Endothelial cell of umbilical vein (primary cell): ENCODE results near the gene NHSL2. TPM values are rescaled to one million over a fixed set of nuclear protein-coding genes. Genes with fewer than 3 reads are reported as not detected.

ENCODE experiments used
- BruUV-seq: library from RNA; stranded (reverse); fragments of 400-500 nt; replicated peaks from 2 replicates; lab custom pipeline; 2021; lab: Mats Ljungman, UMichigan
- CTCF ChIA-PET: fragments of 300-600, 350-600 bp; sonication (Branson Sonifier 250); formaldehyde crosslinking; loops from one replicate; lab custom pipeline; 2021; ENCODE audit warnings: antibody characterized with exemption, inconsistent platforms; lab: Charles Lee
- POLR2A ChIA-PET: fragments of 300-600, 350-600 bp; sonication (Branson Sonifier 250); formaldehyde crosslinking; loops from one replicate; lab custom pipeline; 2021; ENCODE audit warnings: antibody characterized with exemption, inconsistent platforms; lab: Charles Lee
- DNase-seq: peaks from one replicate; pipeline ENCODE4 v3.0.0-alpha.2; 2011; ENCODE audit warnings: low read depth, low spot score
- FAIRE-seq: peaks from 2 replicates; lab custom pipeline; 2011; peaks lifted over from hg19 to GRCh38; lab: Jason Lieb, UNC
- H2AFZ ChIP-seq: 2 replicates; pipeline ENCODE4 v1.6.0; 2012; ENCODE audit warnings: low read depth, low read length, control low read depth, inconsistent platforms
- H3K27ac ChIP-seq: 2 replicates; pipeline ENCODE4 v1.5.1; 2011; ENCODE audit warnings: low read depth, mild to moderate bottlenecking, control low read depth, low read length, moderate library complexity; ENCODE audit not compliant: insufficient read depth
- H3K27me3 ChIP-seq, 2 experiments: 2 replicates each; pipeline versions ENCODE4 v1.6.0 to v1.6.1; 2011; ENCODE audit warnings: low read length in 2 of 2, mixed read lengths in 1 of 2; ENCODE audit not compliant: control insufficient read depth in 2 of 2, insufficient read depth in 2 of 2
- H3K36me3 ChIP-seq, 2 experiments: 2 replicates in 1 of 2; 3 replicates in 1 of 2; pipeline ENCODE4 v1.5.1; 2011; ENCODE audit warnings: low read length in 2 of 2, mild to moderate bottlenecking in 1 of 2, moderate library complexity in 1 of 2; ENCODE audit not compliant: control insufficient read depth in 2 of 2, insufficient read depth in 2 of 2; ENCODE audit errors: extremely low read depth in 1 of 2
- H3K4me1 ChIP-seq: 3 replicates; pipeline ENCODE4 v1.5.1; 2011; ENCODE audit warnings: mild to moderate bottlenecking, low read length; ENCODE audit not compliant: control insufficient read depth, insufficient read depth; ENCODE audit errors: extremely low read depth
- H3K4me2 ChIP-seq: 2 replicates; pipeline ENCODE4 v1.6.1; 2011; ENCODE audit warnings: low read length, control low read depth, mixed read lengths; ENCODE audit not compliant: insufficient read depth
- H3K4me3 ChIP-seq, 3 experiments: fragments of 200-600 bp in 1 of 3; sonication (generic), shearing (Covaris generic) in 1 of 3; replicated peaks in 1 of 3; 2 replicates each; pipeline ENCODE4 v1.5.1; 2011 to 2016; ENCODE audit warnings: control low read depth in 3 of 3, low read length in 3 of 3, mild to moderate bottlenecking in 2 of 3, inconsistent platforms in 1 of 3, low read depth in 1 of 3, moderate library complexity in 1 of 3; ENCODE audit not compliant: insufficient read depth in 1 of 3
- H3K79me2 ChIP-seq: 2 replicates; pipeline ENCODE4 v1.6.0; 2012; ENCODE audit warnings: low read length, inconsistent platforms; ENCODE audit not compliant: control insufficient read depth, insufficient read depth
- H3K9ac ChIP-seq: replicated peaks from 2 replicates; pipeline ENCODE3; 2011; ENCODE audit warnings: low read length, control low read depth; ENCODE audit not compliant: insufficient read depth; ENCODE audit errors: extremely low read depth
- H3K9me1 ChIP-seq: replicated peaks from 3 replicates; pipeline ENCODE4 v1.6.0; 2011; ENCODE audit warnings: mild to moderate bottlenecking, low read length; ENCODE audit not compliant: control insufficient read depth, insufficient read depth; ENCODE audit errors: extremely low read depth
- H3K9me3 ChIP-seq: replicated peaks from 2 replicates; pipeline ENCODE4 v1.5.1; 2012; ENCODE audit warnings: low read length, inconsistent platforms; ENCODE audit not compliant: control insufficient read depth, insufficient read depth
- H4K20me1 ChIP-seq: replicated peaks from 2 replicates; pipeline ENCODE3; 2011; ENCODE audit warnings: mild to moderate bottlenecking, low read length; ENCODE audit not compliant: control insufficient read depth, insufficient read depth; ENCODE audit errors: extremely low read depth
- EZH2 ChIP-seq: IDR thresholded peaks from 2 replicates; pipeline ENCODE4 v1.6.1; 2012; ENCODE audit warnings: borderline replicate concordance, low read depth, mild to moderate bottlenecking, moderate library complexity, low read length, inconsistent platforms; ENCODE audit not compliant: severe bottlenecking
- FOS ChIP-seq: IDR thresholded peaks from 2 replicates; pipeline ENCODE4 v1.6.1; 2011; ENCODE audit warnings: mild to moderate bottlenecking, low read length, moderate library complexity, borderline replicate concordance; ENCODE audit not compliant: insufficient read depth
- GATA2 ChIP-seq: IDR thresholded peaks from 2 replicates; pipeline ENCODE4 v1.7.0; 2011; ENCODE audit warnings: low read depth, mild to moderate bottlenecking, moderate library complexity, mixed read lengths, low read length; ENCODE audit not compliant: insufficient read length, insufficient read depth
- JUN ChIP-seq: IDR thresholded peaks from 2 replicates; pipeline ENCODE4 v1.6.1; 2011; ENCODE audit warnings: borderline replicate concordance, low read depth; ENCODE audit not compliant: insufficient read length, insufficient read depth
- MYC ChIP-seq: IDR thresholded peaks from one replicate; pipeline ENCODE4 v1.6.1; 2011; ENCODE audit warnings: mild to moderate bottlenecking, low read depth, low read length
- POLR2A ChIP-seq: IDR thresholded peaks from 2 replicates; pipeline ENCODE4 v1.6.1; 2012; ENCODE audit warnings: low read depth, mild to moderate bottlenecking, control low read depth, low read length
- POLR2AphosphoS5 ChIP-seq: IDR thresholded peaks from 2 replicates; pipeline ENCODE4 v1.6.1; 2012; ENCODE audit warnings: low read depth, mild to moderate bottlenecking, control low read depth, low read length, moderate library complexity; ENCODE audit not compliant: insufficient read depth
- dilution Hi-C: fragments of 300-500 bp; cut with MboI; formaldehyde crosslinking; loops from one replicate; pipeline ENCODE4 v1.15.0; 2019; ENCODE audit warnings: low sequenced_read_pairs; ENCODE audit not compliant: extremely low pct_ligation_motif_present
- intact Hi-C: fragments of 100-400 bp; cut with micrococcal nuclease; formaldehyde crosslinking; loops from one replicate; pipeline ENCODE4 v1.10.0; 2022
- polyA plus RNA-seq, 4 experiments: library from polyadenylated mRNA; depleted of rRNA in 3 of 4; stranded (reverse) in 3 of 4; unstranded in 1 of 4; fragments of >200 nt; gene quantifications; 2 replicates each; pipeline versions ENCODE4 v1.2.1 to v1.2.3, GENCODE V29; 2011 to 2012; ENCODE audit warnings: missing spikeins in 1 of 4
- total RNA-seq: library from RNA; stranded (reverse); gene quantifications from 2 replicates; pipeline ENCODE4 v1.2.3, GENCODE V29; 2021
- TF ChIP-seq, protein P1 (sequence below): IDR thresholded peaks from 2 replicates; pipeline ENCODE4 v1.6.1; 2011; ENCODE audit not compliant: insufficient read depth, insufficient read length
- TF ChIP-seq, protein P2 (sequence below), 2 donors: IDR thresholded peaks; 1 replicate in 1 of 2; 2 replicates in 1 of 2; pipeline ENCODE4 v1.5.1; 2011; ENCODE audit warnings: low read length in 2 of 2, mild to moderate bottlenecking in 2 of 2, moderate library complexity in 2 of 2, control low read depth in 1 of 2, inconsistent platforms in 1 of 2, low read depth in 1 of 2; ENCODE audit not compliant: insufficient read depth in 1 of 2; ENCODE audit errors: extremely low read depth in 1 of 2

The NHSL2 gene
- total and polyA plus RNA-seq, 2 donors (not counting 3 experiments of a cell fraction or from before 2014, with no cell fraction given), result 23.5 to 49.9 TPM

DNA sequence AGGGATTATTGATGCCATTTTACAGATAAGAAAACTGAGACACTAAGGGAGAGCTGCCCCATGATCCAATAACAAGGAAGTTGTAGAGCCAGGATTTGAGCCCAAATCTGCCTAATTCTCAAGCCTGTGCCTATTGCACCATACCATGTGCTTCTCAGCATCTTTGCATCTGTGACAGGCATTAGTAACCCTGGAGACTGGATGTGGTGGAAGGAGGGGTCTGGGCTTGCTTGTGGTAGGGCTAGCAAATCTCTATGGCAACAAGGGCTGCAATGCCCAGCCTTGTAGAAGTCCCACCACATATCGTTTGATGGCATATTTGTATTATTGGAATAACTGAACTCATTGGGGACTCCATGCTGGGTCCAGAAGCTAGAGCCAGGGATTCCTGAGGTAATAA, 163.0 kb downstream of the NHSL2 start:
- ChIA-PET POLR2A (no interaction called here), CTCF (no interaction called here)
- H3K4me3 ChIP-seq, result no peak overlapping the region
- BruUV-seq, result no TSS peak
- peaks cover 11% of the 10 kb centered on the region for H3K4me1 ChIP-seq
- TF ChIP-seq MYC, result no peak
- no peak for TF ChIP-seq POLR2A
- TF ChIP-seq POLR2AphosphoS5, result no peak
- TF ChIP-seq EZH2, result no peak
- TF ChIP-seq, protein P1, sequence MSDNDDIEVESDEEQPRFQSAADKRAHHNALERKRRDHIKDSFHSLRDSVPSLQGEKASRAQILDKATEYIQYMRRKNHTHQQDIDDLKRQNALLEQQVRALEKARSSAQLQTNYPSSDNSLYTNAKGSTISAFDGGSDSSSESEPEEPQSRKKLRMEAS, result no peak
- TF ChIP-seq, protein P2, sequence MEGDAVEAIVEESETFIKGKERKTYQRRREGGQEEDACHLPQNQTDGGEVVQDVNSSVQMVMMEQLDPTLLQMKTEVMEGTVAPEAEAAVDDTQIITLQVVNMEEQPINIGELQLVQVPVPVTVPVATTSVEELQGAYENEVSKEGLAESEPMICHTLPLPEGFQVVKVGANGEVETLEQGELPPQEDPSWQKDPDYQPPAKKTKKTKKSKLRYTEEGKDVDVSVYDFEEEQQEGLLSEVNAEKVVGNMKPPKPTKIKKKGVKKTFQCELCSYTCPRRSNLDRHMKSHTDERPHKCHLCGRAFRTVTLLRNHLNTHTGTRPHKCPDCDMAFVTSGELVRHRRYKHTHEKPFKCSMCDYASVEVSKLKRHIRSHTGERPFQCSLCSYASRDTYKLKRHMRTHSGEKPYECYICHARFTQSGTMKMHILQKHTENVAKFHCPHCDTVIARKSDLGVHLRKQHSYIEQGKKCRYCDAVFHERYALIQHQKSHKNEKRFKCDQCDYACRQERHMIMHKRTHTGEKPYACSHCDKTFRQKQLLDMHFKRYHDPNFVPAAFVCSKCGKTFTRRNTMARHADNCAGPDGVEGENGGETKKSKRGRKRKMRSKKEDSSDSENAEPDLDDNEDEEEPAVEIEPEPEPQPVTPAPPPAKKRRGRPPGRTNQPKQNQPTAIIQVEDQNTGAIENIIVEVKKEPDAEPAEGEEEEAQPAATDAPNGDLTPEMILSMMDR (IDR thresholded peaks at IDR 0.05; ENCODE audit: extremely low read depth in 1 of 2, insufficient read depth in 1 of 2, low read depth in 1 of 2, low read length in 2 of 2), result no peak
- no peak for TF ChIP-seq FOS
- no peak for TF ChIP-seq JUN
- no peak for TF ChIP-seq GATA2
- dilution Hi-C loops (no loop called here), intact Hi-C loops (no loop called here)
- H3K9me1 ChIP-seq, result no peaks in the 10 kb centered on the region
- H3K79me2 ChIP-seq, result no peaks in the 10 kb centered on the region
- H3K27ac ChIP-seq, result no peak overlapping the region
- FAIRE-seq (no peak), DNase-seq (no peak)
- no peak overlapping the region for H3K9ac ChIP-seq
- no peak overlapping the region for H2AFZ ChIP-seq
- H3K4me2 ChIP-seq, result no peak overlapping the region
- H4K20me1 ChIP-seq, result no peaks in the 10 kb centered on the region
- H3K27me3 ChIP-seq, result peaks cover 6% of the 10 kb centered on the region in 2 experiments
- no peaks in the 10 kb centered on the region for H3K36me3 ChIP-seq
- H3K9me3 ChIP-seq, result no peaks in the 10 kb centered on the region
